Activated T-cell treated with anti-CD3 and anti-CD28 coated beads, Interleukin-2, amount 50 U/mL, for 4 hours (primary cell): ENCODE measurements around the gene CYP21A2. TPM values are rescaled to one million over a fixed set of nuclear protein-coding genes. Genes with fewer than 3 reads are reported as not detected.
"Not testable (repeated sequence)": the region's sequence is repeated elsewhere in the genome, so short reads cannot be mapped to it uniquely, and the experiment has no call there.

Experiments used
- ATAC-seq, 2 donors: fragments of 200-7000 bp; cut with Tn5 transposase; one replicate each; pipeline ENCODE4 v1.10.0; 2021
- DNase-seq: peaks from one replicate; pipeline ENCODE4 v3.0.0-alpha.2; 2020
- H3K27me3 Mint-ChIP-seq: one replicate; pipeline ENCODE4 v1.8.0; 2021; ENCODE audit warnings: low read depth, mixed read lengths
- H3K36me3 Mint-ChIP-seq: one replicate; pipeline ENCODE4 v1.8.0; 2022; ENCODE audit warnings: mixed read lengths; ENCODE audit not compliant: insufficient read depth
- H3K4me1 Mint-ChIP-seq: one replicate; pipeline ENCODE4 v1.8.0; 2021; ENCODE audit warnings: low read depth, mixed read lengths
- H3K4me3 Mint-ChIP-seq: one replicate; pipeline ENCODE4 v1.8.0; 2021; ENCODE audit warnings: mild to moderate bottlenecking, moderate library complexity, mixed read lengths
- H3K9me3 Mint-ChIP-seq: one replicate; pipeline ENCODE4 v1.8.0; 2021; ENCODE audit warnings: mixed read lengths
- total RNA-seq, 3 donors: library from RNA; stranded (reverse); gene quantifications; one replicate each; pipeline ENCODE4 v1.2.1, GENCODE V29; 2021

The CYP21A2 gene
- total RNA-seq, 3 donors from 2014 or later, result 0.74 to 1.0 (median 0.84) TPM

DNA sequence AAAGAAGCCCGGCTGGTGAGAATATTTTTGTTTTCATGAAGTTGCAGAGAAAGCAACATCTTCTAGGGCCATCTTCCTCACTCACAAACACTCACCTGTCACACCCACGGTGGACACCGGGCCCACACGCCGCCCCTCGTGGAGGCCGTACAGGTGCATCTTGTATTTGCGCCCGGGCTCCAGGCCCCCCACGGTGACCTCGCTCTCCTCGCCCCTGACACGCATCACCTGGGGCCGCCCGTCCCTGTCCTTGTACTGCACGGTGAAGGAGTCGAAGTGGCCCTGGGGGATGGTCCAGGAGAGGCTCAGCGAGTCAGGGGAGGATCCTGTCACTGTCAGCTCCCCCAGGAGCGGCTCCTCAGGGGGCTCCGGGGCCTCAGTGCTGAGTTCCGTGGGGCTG, 17.5 kb downstream of the CYP21A2 start:
- not testable (repeated sequence) for H3K4me1 Mint-ChIP-seq, ATAC-seq, H3K36me3 Mint-ChIP-seq, H3K9me3 Mint-ChIP-seq, DNase-seq, H3K27me3 Mint-ChIP-seq, H3K4me3 Mint-ChIP-seq

DNA sequence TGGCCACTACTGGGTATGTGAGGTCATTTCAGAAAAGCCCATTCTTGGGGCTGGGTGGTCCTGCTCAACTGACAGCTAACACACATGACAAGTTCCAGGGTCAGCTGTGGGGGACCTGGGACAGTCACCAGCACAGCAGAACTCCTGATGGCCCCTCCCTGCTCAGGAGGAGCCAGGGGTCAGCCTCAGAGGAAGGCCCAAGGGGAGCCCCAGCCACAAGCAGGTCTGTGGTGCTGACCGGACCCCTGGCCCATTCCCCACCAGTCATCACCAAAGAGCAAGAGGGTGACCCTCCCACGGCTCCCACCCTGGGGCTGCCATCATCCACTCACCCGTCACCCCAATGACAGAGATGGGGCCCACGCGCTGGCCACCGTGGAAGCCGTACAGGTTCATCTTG, 18.0 kb downstream of the CYP21A2 start:
- no peaks in the 10 kb centered on the region for H3K4me1 Mint-ChIP-seq
- H3K9me3 Mint-ChIP-seq, result no peaks in the 10 kb centered on the region
- H3K36me3 Mint-ChIP-seq, result no peaks in the 10 kb centered on the region
- ATAC-seq (no peak), DNase-seq (no peak)
- no peaks in the 10 kb centered on the region for H3K27me3 Mint-ChIP-seq
- H3K4me3 Mint-ChIP-seq, result no peak overlapping the region

DNA sequence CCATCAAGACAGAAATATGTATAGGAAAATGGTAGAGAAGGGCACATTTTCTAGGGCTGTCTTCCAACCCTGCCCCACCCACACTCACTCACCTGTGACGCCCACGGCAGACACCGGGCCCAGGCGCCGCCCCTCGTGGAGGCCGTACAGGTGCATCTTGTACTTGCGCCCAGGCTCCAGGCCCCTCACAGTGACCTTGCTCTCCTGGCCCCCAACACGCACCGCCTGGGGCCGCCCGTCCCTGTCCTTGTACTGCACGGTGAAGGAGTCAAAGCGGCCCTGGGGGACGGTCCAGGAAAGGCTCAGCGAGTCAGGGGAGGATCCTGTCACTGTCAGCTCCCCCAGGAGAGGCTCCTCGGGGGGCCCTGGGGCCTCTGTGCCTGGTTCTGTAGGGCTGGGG, 19.8 kb downstream of the CYP21A2 start:
- Mint-ChIP-seq H3K4me1 (no peaks in the 10 kb centered on the region), H3K27me3 (no peaks in the 10 kb centered on the region), H3K4me3 (no peak overlapping the region), H3K36me3 (no peaks in the 10 kb centered on the region), H3K9me3 (no peaks in the 10 kb centered on the region)
- no peak for DNase-seq
- no peak for ATAC-seq

DNA sequence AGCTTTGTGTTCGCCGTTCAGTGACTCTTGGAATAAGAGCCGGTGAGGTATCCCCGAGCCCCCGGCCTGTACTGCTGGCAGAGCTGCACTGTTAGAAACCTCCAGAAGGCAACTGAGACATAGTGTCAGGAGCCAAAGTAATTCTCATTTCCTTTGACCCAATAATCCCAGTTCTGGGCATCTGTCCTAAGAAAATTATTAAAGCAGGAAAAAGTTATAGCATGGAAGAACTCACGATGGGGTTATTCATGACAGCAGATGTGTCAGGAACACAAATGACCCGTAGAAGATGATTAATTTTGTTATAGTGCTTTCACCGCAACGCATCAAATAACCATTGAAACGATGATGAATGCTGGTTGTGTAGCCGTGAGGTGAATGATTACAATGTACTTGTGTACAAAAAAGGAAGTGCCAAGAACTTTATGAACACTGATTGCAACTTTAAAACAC, 20.3 kb downstream of the CYP21A2 start:
- no peaks in the 10 kb centered on the region for H3K9me3 Mint-ChIP-seq
- no peaks in the 10 kb centered on the region for H3K4me1 Mint-ChIP-seq
- DNase-seq, result no peak
- H3K27me3 Mint-ChIP-seq, result no peaks in the 10 kb centered on the region
- no peak overlapping the region for H3K4me3 Mint-ChIP-seq
- ATAC-seq, result no peak
- no peaks in the 10 kb centered on the region for H3K36me3 Mint-ChIP-seq

DNA sequence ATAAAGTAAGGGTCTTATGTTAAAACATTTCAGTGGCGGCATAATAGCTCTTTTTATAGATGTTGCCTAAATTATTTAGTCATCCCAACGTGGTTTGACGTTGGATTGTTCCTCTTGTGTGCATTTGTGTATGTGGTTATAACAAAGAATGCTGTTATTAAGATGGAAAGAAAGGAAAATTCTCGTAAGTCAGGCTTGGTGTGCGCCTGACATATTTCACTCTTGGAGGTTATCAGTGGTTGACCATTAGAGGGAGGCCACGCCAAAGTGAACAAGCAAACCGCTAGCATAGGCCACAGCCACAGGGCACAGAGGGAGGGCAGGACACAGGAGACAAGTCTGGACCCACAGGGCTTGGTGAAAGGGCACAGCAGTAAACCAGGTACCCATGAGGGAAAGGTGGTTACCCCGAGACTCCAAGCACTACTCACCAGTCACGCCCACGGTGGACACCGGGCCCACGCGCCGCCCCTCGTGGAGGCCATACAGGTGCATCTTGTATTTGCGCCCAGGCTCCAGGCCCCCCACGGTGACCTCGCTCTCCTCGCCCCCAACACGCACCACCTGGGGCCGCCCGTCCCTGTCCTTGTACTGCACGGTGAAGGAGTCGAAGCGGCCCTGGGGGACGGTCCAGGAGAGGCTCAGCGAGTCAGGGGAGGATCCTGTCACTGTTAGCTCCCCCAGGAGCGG, 22.9 kb downstream of the CYP21A2 start:
- H3K9me3 Mint-ChIP-seq, result no peaks in the 10 kb centered on the region
- ATAC-seq (no peak), DNase-seq (no peak)
- no peaks in the 10 kb centered on the region for H3K27me3 Mint-ChIP-seq
- no peaks in the 10 kb centered on the region for H3K4me1 Mint-ChIP-seq
- H3K4me3 Mint-ChIP-seq, result no peak overlapping the region
- H3K36me3 Mint-ChIP-seq, result no peaks in the 10 kb centered on the region

DNA sequence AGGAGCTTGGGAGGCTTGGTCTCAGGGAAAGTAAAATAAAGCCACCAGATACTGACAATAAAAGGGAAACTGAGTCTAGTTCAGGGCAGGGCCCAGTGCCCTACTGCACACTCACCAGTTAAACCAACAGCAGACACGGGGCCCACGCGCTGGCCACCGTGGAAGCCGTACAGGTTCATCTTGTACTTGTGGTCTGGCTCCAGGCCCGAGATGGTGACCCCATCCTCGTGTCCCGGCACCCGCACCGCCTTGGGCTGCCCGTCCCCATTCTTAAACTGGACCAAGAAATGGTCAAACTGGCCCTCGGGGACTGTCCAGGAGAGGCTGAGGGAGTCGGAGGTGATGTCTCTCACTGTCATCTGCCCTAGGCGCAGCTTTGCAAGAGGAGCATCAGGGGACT, 26.5 kb downstream of the CYP21A2 start:
- no peaks in the 10 kb centered on the region for H3K4me1 Mint-ChIP-seq
- H3K4me3 Mint-ChIP-seq, result no peak overlapping the region
- no peaks in the 10 kb centered on the region for H3K27me3 Mint-ChIP-seq
- no peaks in the 10 kb centered on the region for H3K36me3 Mint-ChIP-seq
- no peak for DNase-seq
- no peak for ATAC-seq
- H3K9me3 Mint-ChIP-seq, result no peaks in the 10 kb centered on the region

DNA sequence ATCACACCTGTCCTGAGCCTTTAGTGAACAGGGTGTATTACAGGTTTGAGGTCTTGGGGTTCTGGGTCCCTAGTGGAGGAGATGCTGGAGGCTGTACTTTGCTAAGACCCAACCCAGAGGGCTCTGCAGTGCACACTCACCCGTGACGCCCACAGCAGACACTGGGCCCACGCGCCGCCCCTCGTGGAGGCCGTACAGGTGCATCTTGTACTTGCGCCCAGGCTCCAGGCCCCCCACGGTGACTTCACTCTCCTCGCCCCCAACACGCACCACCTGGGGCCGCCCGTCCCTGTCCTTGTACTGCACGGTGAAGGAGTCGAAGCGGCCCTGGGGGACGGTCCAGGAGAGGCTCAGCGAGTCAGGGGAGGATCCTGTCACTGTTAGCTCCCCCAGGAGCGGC, 29.3 kb downstream of the CYP21A2 start:
- H3K4me3 Mint-ChIP-seq, H3K4me1 Mint-ChIP-seq, H3K27me3 Mint-ChIP-seq, DNase-seq, ATAC-seq, H3K9me3 Mint-ChIP-seq, H3K36me3 Mint-ChIP-seq: not testable (repeated sequence)

DNA sequence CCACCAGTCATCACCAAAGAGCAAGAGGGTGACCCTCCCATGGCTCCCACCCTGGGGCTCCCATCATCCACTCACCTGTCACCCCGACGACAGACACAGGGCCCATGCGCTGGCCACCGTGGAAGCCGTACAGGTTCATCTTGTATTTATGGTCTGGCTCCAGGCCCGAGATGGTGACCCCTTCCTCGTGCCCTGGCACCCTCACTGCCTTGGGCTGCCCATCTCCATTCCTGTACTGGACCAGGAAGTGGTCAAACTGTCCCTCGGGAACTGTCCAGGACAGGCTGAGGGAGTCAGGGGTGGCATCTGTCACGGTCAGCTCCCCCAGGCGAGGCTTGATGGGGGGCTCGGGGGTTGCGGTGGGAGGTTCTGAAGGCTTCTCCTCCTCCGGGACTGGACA, 30.1 kb downstream of the CYP21A2 start:
- not testable (repeated sequence) for H3K4me1 Mint-ChIP-seq, H3K9me3 Mint-ChIP-seq, H3K4me3 Mint-ChIP-seq, DNase-seq, H3K27me3 Mint-ChIP-seq, ATAC-seq, H3K36me3 Mint-ChIP-seq

DNA sequence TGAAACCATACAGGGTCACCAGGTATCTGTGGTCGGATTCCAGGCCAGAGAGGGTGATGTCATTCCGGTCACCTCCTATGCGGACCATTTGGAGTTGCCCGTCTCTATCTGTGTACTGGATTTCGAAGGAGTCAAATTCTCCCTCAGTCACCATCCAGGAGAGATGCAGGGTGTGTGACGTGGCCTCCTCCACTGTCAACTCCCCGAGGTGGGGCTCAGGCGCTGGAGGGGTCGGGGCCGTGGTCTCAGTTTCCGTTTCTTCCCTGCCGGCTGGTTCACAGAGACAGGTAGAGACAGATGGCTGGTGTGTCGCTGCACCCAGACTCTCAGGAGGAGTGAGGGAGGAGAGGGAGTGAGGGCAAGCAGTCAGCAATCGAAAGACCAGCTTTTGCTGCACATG, 30.7 kb downstream of the CYP21A2 start:
- ATAC-seq (no peak), DNase-seq (no peak)
- Mint-ChIP-seq H3K36me3 (no peaks in the 10 kb centered on the region), H3K4me3 (no peak overlapping the region), H3K9me3 (no peaks in the 10 kb centered on the region), H3K27me3 (peaks cover 3% of the 10 kb centered on the region), H3K4me1 (no peaks in the 10 kb centered on the region)

DNA sequence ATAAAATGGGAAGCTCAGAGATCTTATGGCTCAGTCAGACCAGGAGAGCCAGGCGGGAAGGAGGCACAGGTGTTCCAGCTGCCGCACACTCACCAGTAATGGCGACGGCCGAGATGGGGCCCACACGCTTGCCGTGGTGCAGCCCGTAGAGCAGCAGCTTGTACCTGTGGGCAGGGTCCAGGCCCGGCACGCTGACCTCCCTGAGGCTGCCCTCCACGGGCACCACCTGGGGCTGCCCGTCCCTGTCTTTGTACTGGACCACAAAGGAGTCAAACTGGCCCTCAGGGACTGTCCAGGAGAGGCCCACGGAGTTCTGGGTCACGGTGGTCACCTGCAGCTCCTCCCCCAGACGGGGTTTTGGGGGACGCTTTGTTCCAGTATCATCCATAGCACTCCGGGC, 31.2 kb downstream of the CYP21A2 start:
- Mint-ChIP-seq H3K4me3 (no peak overlapping the region), H3K9me3 (no peaks in the 10 kb centered on the region), H3K4me1 (no peaks in the 10 kb centered on the region), H3K27me3 (peaks cover 3% of the 10 kb centered on the region), H3K36me3 (no peaks in the 10 kb centered on the region)
- DNase-seq (no peak), ATAC-seq (no peak)

DNA sequence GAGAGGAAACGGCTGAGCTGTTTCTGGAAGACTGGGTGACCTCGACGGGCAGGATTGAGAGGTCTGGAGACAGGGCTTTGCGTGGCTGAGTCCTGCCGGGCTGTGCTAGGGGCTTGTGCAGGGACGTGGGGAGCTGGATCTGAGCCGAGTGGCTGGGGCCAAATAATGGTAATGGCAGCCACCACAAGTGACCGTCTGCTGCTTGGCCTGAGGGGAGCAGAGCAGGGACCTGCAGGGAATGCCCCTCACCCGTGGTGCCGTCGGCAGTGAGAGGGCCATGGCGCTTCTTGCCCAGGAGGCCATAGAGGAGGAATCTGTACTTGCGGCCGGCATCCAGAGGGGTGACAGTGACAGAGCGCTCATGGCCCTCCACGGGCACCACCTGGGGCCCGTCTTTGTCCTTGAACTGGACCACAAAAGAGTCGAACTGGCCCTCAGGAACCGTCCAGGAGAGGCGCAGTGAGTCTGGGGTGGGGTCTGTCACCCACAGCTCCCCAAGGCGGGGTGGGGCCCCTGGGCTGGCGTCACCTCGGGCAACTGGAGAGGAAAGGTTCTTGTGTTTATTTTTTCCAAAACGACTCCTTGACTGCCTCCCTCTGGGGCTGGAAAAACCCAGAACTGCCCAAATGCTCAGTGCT, 31.8 kb downstream of the CYP21A2 start:
- H3K27me3 Mint-ChIP-seq, result peaks cover 3% of the 10 kb centered on the region
- H3K4me1 Mint-ChIP-seq, result no peaks in the 10 kb centered on the region
- H3K36me3 Mint-ChIP-seq, result no peaks in the 10 kb centered on the region
- DNase-seq, result no peak
- H3K4me3 Mint-ChIP-seq, result no peak overlapping the region
- no peaks in the 10 kb centered on the region for H3K9me3 Mint-ChIP-seq
- no peak for ATAC-seq

DNA sequence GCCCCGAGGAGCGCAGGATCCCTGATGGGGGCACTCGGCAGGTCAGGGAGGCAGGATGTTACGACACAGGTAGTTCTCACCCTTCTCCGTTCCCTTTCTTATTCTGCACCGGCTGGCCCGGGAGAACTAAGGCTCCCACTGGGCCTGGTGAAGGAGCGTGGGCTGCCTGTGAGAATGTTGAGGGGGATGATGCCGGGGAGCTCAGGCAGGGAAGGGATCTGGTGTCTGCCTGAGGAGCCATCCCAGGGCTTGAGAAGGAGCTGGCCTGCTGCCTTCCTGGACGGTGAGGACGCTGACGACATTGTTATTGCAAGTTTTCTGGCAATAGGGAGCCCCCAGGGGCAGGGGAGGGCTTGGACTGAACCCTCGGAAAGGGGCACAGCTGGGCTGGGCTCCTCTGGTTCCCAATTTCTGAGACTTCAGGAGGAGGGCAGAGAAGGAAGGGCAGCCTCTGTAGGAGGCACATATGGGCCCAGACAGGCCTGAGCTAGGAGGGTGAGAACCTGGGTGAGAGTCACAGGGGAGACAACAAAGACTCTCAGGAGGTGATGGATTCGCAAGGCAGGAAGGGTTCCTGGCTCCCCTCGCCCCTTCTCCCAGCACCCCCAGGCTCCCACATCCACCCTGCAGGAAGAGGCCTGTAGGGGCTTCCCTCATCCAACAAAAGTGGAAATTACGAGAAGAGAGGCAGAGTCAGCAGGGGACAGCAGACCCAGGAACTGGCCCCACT, 32.8 kb downstream of the CYP21A2 start:
- Mint-ChIP-seq H3K4me1 (no peaks in the 10 kb centered on the region), H3K9me3 (no peaks in the 10 kb centered on the region), H3K4me3 (no peak overlapping the region), H3K36me3 (no peaks in the 10 kb centered on the region), H3K27me3 (peaks cover 4% of the 10 kb centered on the region)
- DNase-seq, result no peak
- ATAC-seq, result no peak

DNA sequence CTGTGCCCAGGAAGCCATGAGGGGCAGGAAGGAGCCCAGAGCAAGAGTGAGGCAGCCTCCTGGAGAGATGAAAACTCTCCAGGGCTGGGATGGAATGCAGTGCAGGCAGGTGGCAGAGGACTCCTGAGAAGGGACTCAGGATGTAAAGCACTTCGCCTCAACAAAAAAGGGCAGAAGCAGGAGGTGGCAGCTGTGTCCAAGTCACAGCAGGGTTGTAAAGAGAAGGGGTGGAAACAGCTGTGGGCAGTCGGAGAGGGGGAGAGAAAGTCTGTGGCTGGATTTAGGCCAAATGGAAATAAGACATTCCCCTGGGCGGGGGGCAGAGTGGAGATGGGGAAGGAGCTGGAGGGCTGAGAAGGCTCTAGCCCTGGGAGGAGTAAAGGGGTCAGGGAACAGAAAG, 34.9 kb downstream of the CYP21A2 start:
- Mint-ChIP-seq H3K4me1 (no peaks in the 10 kb centered on the region), H3K9me3 (no peaks in the 10 kb centered on the region), H3K27me3 (peaks cover 4% of the 10 kb centered on the region), H3K36me3 (no peaks in the 10 kb centered on the region), H3K4me3 (no peak overlapping the region)
- no peak for ATAC-seq
- no peak for DNase-seq

DNA sequence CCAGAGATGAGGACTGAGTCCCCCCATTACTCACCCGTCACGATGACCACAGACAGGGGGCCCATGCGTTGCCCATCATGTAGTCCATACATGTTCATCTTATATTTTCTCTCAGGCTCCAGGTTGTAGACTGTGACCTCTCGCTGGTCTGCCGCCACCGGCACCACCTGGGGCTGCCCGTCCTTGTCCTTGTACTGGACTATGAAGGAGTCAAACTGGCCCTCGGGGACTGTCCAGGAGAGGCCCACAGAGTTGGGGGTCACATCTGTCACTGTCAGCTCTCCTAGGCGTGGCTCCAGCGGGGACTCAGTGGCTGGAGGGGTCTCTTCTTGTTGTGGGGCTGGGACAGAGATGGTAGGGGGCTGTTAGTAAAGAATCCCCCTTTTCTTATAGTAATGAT, 35.4 kb downstream of the CYP21A2 start:
- no peaks in the 10 kb centered on the region for H3K9me3 Mint-ChIP-seq
- DNase-seq (no peak), ATAC-seq (no peak)
- no peaks in the 10 kb centered on the region for H3K4me1 Mint-ChIP-seq
- no peaks in the 10 kb centered on the region for H3K36me3 Mint-ChIP-seq
- no peak overlapping the region for H3K4me3 Mint-ChIP-seq
- peaks cover 4% of the 10 kb centered on the region for H3K27me3 Mint-ChIP-seq

DNA sequence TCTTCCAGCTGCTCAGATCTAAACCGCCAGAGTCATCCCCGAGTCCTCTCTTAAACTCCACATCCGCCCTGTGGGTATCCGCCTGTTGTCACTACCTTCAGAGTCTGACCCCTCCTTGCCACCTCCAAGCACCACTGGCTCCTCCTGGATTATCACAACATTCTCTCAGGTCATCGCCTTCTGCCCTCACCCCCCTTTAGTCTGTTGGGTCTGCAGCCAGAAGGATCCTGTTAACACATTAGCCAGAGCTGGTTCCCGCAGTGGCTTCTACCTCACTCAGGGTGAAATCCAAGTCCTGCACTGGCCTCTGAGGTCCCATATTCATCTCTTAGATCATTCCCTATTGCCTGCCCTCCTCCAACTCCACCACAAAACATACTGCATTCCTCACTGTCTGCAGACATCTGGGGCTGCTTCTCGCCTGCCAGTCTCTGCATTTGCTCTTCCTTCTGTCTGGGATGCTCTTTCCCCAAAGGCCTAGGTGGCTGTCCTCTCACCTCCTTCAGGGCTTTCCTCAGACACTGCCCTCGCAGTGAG, 36.8 kb downstream of the CYP21A2 start:
- no peaks in the 10 kb centered on the region for H3K4me1 Mint-ChIP-seq
- no peaks in the 10 kb centered on the region for H3K9me3 Mint-ChIP-seq
- no peak for DNase-seq
- H3K36me3 Mint-ChIP-seq, result no peaks in the 10 kb centered on the region
- no peak overlapping the region for H3K4me3 Mint-ChIP-seq
- H3K27me3 Mint-ChIP-seq, result peaks cover 4% of the 10 kb centered on the region
- ATAC-seq, result no peak
